Endothelial cell of umbilical vein (primary cell): ENCODE data around the gene MOCOS. TPM values are rescaled to one million over a fixed set of nuclear protein-coding genes. Genes with fewer than 3 reads are reported as not detected.

Experiments
- BruUV-seq: library from RNA; stranded (reverse); fragments of 400-500 nt; replicated peaks from 2 replicates; lab custom pipeline; 2021; lab: Mats Ljungman, UMichigan
- CTCF ChIA-PET: fragments of 300-600, 350-600 bp; sonication (Branson Sonifier 250); formaldehyde crosslinking; loops from one replicate; lab custom pipeline; 2021; ENCODE audit warnings: antibody characterized with exemption, inconsistent platforms; lab: Charles Lee
- POLR2A ChIA-PET: fragments of 300-600, 350-600 bp; sonication (Branson Sonifier 250); formaldehyde crosslinking; loops from one replicate; lab custom pipeline; 2021; ENCODE audit warnings: antibody characterized with exemption, inconsistent platforms; lab: Charles Lee
- DNase-seq: peaks from one replicate; pipeline ENCODE4 v3.0.0-alpha.2; 2011; ENCODE audit warnings: low read depth, low spot score
- FAIRE-seq: peaks from 2 replicates; lab custom pipeline; 2011; peaks lifted over from hg19 to GRCh38; lab: Jason Lieb, UNC
- H2AFZ ChIP-seq: 2 replicates; pipeline ENCODE4 v1.6.0; 2012; ENCODE audit warnings: low read depth, low read length, control low read depth, inconsistent platforms
- H3K27ac ChIP-seq: 2 replicates; pipeline ENCODE4 v1.5.1; 2011; ENCODE audit warnings: low read depth, mild to moderate bottlenecking, control low read depth, low read length, moderate library complexity; ENCODE audit not compliant: insufficient read depth
- H3K27me3 ChIP-seq, 2 experiments: 2 replicates each; pipeline versions ENCODE4 v1.6.0 to v1.6.1; 2011; ENCODE audit warnings: low read length in 2 of 2, mixed read lengths in 1 of 2; ENCODE audit not compliant: control insufficient read depth in 2 of 2, insufficient read depth in 2 of 2
- H3K36me3 ChIP-seq, 2 experiments: 2 replicates in 1 of 2; 3 replicates in 1 of 2; pipeline ENCODE4 v1.5.1; 2011; ENCODE audit warnings: low read length in 2 of 2, mild to moderate bottlenecking in 1 of 2, moderate library complexity in 1 of 2; ENCODE audit not compliant: control insufficient read depth in 2 of 2, insufficient read depth in 2 of 2; ENCODE audit errors: extremely low read depth in 1 of 2
- H3K4me1 ChIP-seq: 3 replicates; pipeline ENCODE4 v1.5.1; 2011; ENCODE audit warnings: mild to moderate bottlenecking, low read length; ENCODE audit not compliant: control insufficient read depth, insufficient read depth; ENCODE audit errors: extremely low read depth
- H3K4me2 ChIP-seq: 2 replicates; pipeline ENCODE4 v1.6.1; 2011; ENCODE audit warnings: low read length, control low read depth, mixed read lengths; ENCODE audit not compliant: insufficient read depth
- H3K4me3 ChIP-seq, 3 experiments: fragments of 200-600 bp in 1 of 3; sonication (generic), shearing (Covaris generic) in 1 of 3; replicated peaks in 1 of 3; 2 replicates each; pipeline ENCODE4 v1.5.1; 2011 to 2016; ENCODE audit warnings: control low read depth in 3 of 3, low read length in 3 of 3, mild to moderate bottlenecking in 2 of 3, inconsistent platforms in 1 of 3, low read depth in 1 of 3, moderate library complexity in 1 of 3; ENCODE audit not compliant: insufficient read depth in 1 of 3
- H3K79me2 ChIP-seq: 2 replicates; pipeline ENCODE4 v1.6.0; 2012; ENCODE audit warnings: low read length, inconsistent platforms; ENCODE audit not compliant: control insufficient read depth, insufficient read depth
- H3K9ac ChIP-seq: replicated peaks from 2 replicates; pipeline ENCODE3; 2011; ENCODE audit warnings: low read length, control low read depth; ENCODE audit not compliant: insufficient read depth; ENCODE audit errors: extremely low read depth
- H3K9me1 ChIP-seq: replicated peaks from 3 replicates; pipeline ENCODE4 v1.6.0; 2011; ENCODE audit warnings: mild to moderate bottlenecking, low read length; ENCODE audit not compliant: control insufficient read depth, insufficient read depth; ENCODE audit errors: extremely low read depth
- H3K9me3 ChIP-seq: replicated peaks from 2 replicates; pipeline ENCODE4 v1.5.1; 2012; ENCODE audit warnings: low read length, inconsistent platforms; ENCODE audit not compliant: control insufficient read depth, insufficient read depth
- H4K20me1 ChIP-seq: replicated peaks from 2 replicates; pipeline ENCODE3; 2011; ENCODE audit warnings: mild to moderate bottlenecking, low read length; ENCODE audit not compliant: control insufficient read depth, insufficient read depth; ENCODE audit errors: extremely low read depth
- EZH2 ChIP-seq: IDR thresholded peaks from 2 replicates; pipeline ENCODE4 v1.6.1; 2012; ENCODE audit warnings: borderline replicate concordance, low read depth, mild to moderate bottlenecking, moderate library complexity, low read length, inconsistent platforms; ENCODE audit not compliant: severe bottlenecking
- FOS ChIP-seq: IDR thresholded peaks from 2 replicates; pipeline ENCODE4 v1.6.1; 2011; ENCODE audit warnings: mild to moderate bottlenecking, low read length, moderate library complexity, borderline replicate concordance; ENCODE audit not compliant: insufficient read depth
- GATA2 ChIP-seq: IDR thresholded peaks from 2 replicates; pipeline ENCODE4 v1.7.0; 2011; ENCODE audit warnings: low read depth, mild to moderate bottlenecking, moderate library complexity, mixed read lengths, low read length; ENCODE audit not compliant: insufficient read length, insufficient read depth
- JUN ChIP-seq: IDR thresholded peaks from 2 replicates; pipeline ENCODE4 v1.6.1; 2011; ENCODE audit warnings: borderline replicate concordance, low read depth; ENCODE audit not compliant: insufficient read length, insufficient read depth
- MYC ChIP-seq: IDR thresholded peaks from one replicate; pipeline ENCODE4 v1.6.1; 2011; ENCODE audit warnings: mild to moderate bottlenecking, low read depth, low read length
- POLR2A ChIP-seq: IDR thresholded peaks from 2 replicates; pipeline ENCODE4 v1.6.1; 2012; ENCODE audit warnings: low read depth, mild to moderate bottlenecking, control low read depth, low read length
- POLR2AphosphoS5 ChIP-seq: IDR thresholded peaks from 2 replicates; pipeline ENCODE4 v1.6.1; 2012; ENCODE audit warnings: low read depth, mild to moderate bottlenecking, control low read depth, low read length, moderate library complexity; ENCODE audit not compliant: insufficient read depth
- dilution Hi-C: fragments of 300-500 bp; cut with MboI; formaldehyde crosslinking; loops from one replicate; pipeline ENCODE4 v1.15.0; 2019; ENCODE audit warnings: low sequenced_read_pairs; ENCODE audit not compliant: extremely low pct_ligation_motif_present
- intact Hi-C: fragments of 100-400 bp; cut with micrococcal nuclease; formaldehyde crosslinking; loops from one replicate; pipeline ENCODE4 v1.10.0; 2022
- polyA plus RNA-seq, 4 experiments: library from polyadenylated mRNA; depleted of rRNA in 3 of 4; stranded (reverse) in 3 of 4; unstranded in 1 of 4; fragments of >200 nt; gene quantifications; 2 replicates each; pipeline versions ENCODE4 v1.2.1 to v1.2.3, GENCODE V29; 2011 to 2012; ENCODE audit warnings: missing spikeins in 1 of 4
- total RNA-seq: library from RNA; stranded (reverse); gene quantifications from 2 replicates; pipeline ENCODE4 v1.2.3, GENCODE V29; 2021
- TF ChIP-seq, protein P1 (sequence below), 2 donors: IDR thresholded peaks; 1 replicate in 1 of 2; 2 replicates in 1 of 2; pipeline ENCODE4 v1.5.1; 2011; ENCODE audit warnings: low read length in 2 of 2, mild to moderate bottlenecking in 2 of 2, moderate library complexity in 2 of 2, control low read depth in 1 of 2, inconsistent platforms in 1 of 2, low read depth in 1 of 2; ENCODE audit not compliant: insufficient read depth in 1 of 2; ENCODE audit errors: extremely low read depth in 1 of 2
- TF ChIP-seq, protein P2 (sequence below): IDR thresholded peaks from 2 replicates; pipeline ENCODE4 v1.6.1; 2011; ENCODE audit not compliant: insufficient read depth, insufficient read length

MOCOS gene
- total and polyA plus RNA-seq, 2 donors (not counting 3 experiments of a cell fraction or from before 2014, with no cell fraction given): 0.18 to 0.88 TPM

GRCh38 chr18:36153771-36154170, 33.5 kb upstream of the MOCOS start:
- intact Hi-C loops: no loop called here
- no peak for TF ChIP-seq POLR2A
- no peak for TF ChIP-seq POLR2AphosphoS5
- TF ChIP-seq, protein P1, sequence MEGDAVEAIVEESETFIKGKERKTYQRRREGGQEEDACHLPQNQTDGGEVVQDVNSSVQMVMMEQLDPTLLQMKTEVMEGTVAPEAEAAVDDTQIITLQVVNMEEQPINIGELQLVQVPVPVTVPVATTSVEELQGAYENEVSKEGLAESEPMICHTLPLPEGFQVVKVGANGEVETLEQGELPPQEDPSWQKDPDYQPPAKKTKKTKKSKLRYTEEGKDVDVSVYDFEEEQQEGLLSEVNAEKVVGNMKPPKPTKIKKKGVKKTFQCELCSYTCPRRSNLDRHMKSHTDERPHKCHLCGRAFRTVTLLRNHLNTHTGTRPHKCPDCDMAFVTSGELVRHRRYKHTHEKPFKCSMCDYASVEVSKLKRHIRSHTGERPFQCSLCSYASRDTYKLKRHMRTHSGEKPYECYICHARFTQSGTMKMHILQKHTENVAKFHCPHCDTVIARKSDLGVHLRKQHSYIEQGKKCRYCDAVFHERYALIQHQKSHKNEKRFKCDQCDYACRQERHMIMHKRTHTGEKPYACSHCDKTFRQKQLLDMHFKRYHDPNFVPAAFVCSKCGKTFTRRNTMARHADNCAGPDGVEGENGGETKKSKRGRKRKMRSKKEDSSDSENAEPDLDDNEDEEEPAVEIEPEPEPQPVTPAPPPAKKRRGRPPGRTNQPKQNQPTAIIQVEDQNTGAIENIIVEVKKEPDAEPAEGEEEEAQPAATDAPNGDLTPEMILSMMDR (IDR thresholded peaks at IDR 0.05; ENCODE audit: extremely low read depth in 1 of 2, insufficient read depth in 1 of 2, low read depth in 1 of 2, low read length in 2 of 2): no peak
- no peak for TF ChIP-seq JUN
- no peak for TF ChIP-seq MYC
- TF ChIP-seq, protein P2, sequence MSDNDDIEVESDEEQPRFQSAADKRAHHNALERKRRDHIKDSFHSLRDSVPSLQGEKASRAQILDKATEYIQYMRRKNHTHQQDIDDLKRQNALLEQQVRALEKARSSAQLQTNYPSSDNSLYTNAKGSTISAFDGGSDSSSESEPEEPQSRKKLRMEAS: no peak
- no peak for TF ChIP-seq FOS
- no peak for TF ChIP-seq GATA2
- no peak for TF ChIP-seq EZH2
- Histone ChIP-seq H2AFZ (no peak overlapping the region), H3K4me2 (no peak overlapping the region), H3K9me1 (no peaks in the 10 kb centered on the region), H3K9ac (no peak overlapping the region), H3K79me2 (no peaks in the 10 kb centered on the region), H3K9me3 (no peaks in the 10 kb centered on the region), H3K27me3 (no peaks in the 10 kb centered on the region), H3K27ac (no peak overlapping the region), H3K36me3 (peaks cover 8 to 16% of the 10 kb centered on the region in 2 experiments), H3K4me1 (peaks cover 16% of the 10 kb centered on the region), H3K4me3 (no peak overlapping the region), H4K20me1 (no peaks in the 10 kb centered on the region)
- BruUV-seq: no TSS peak
- POLR2A ChIA-PET: no interaction called here
- DNase-seq (no peak), FAIRE-seq (no peak)
- dilution Hi-C loops: no loop called here
- CTCF ChIA-PET: no interaction called here
